ENCODE results near the gene COX7B.

The COX7B gene

DNA sequence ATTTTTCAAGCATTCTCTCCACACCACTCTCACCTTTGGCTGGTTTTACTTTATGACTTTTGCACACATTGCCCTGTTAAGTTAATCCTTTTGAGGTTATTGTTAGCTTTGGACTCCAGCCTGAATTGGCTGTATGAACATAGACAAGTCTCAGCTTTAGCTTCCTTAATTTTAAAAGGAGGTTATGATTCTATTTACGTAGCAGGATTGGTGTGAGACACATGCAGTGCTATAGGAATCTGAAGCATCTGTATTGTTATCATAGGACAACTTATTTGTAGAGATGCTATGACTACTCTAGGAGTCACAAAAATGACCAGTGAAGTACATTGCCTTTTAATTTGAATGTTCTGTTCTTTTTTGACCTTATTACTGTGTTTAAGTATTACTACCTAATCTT is 54.4 kb downstream of the COX7B start:
- Mint-ChIP-seq H3K36me3 (ENCODE audit: insufficient read depth) (no peaks in the 10 kb centered on the region), H3K9me3 (no peaks in the 10 kb centered on the region), H3K4me3 (no peak overlapping the region), H3K4me1 (ENCODE audit: low read depth in 2 of 2) (peaks cover 10 to 13% of the 10 kb centered on the region in 2 donors), H3K27ac (no peak overlapping the region), H3K27me3 (no peaks in the 10 kb centered on the region)
- DNase-seq (no peak), ATAC-seq (replicated peaks) (no peak)
